Measurements from ENCODE around the gene DNM3.

DNA sequence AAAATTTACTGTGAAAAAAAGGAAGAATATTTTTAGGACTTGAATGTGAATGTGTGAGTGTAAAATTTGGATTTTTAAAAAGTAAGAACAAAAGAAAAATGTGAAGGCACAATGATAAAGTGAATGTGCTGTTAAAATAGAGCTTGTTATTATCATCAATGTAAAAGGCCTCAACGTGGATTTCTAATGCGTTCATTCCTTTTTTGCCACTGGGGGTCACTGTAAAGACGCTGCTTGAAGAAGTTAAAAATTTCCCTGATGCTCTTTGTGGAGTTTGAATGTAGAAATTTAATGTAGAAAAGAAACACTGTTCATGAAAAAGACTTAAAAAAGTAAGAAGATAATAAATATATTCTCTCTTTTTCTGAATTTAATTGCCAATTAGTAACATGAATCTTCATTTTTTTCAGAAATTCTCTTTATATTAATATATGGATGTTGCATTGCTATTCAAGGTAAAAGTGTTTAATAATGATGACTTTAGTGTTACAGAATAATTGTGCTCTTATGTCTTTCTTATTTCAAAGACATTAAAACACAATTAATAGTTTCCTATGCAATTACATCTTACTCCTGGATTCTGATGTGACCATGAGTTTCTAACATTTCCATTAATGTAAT, 161.5 kb downstream of the DNM3 start:
- peak; percentile 85 for TF ChIP-seq RAD21 (IDR thresholded peaks at IDR 0.05; ENCODE audit: low read depth)
- no peak for TF ChIP-seq EP300 (IDR thresholded peaks at IDR 0.05; ENCODE audit: borderline replicate concordance)
- TF ChIP-seq FOXM1 (IDR thresholded peaks at IDR 0.05; ENCODE audit: borderline replicate concordance, low read depth): no peak
- TF ChIP-seq REST (IDR thresholded peaks at IDR 0.05; ENCODE audit: low read depth): no peak
- TF ChIP-seq, protein P1, sequence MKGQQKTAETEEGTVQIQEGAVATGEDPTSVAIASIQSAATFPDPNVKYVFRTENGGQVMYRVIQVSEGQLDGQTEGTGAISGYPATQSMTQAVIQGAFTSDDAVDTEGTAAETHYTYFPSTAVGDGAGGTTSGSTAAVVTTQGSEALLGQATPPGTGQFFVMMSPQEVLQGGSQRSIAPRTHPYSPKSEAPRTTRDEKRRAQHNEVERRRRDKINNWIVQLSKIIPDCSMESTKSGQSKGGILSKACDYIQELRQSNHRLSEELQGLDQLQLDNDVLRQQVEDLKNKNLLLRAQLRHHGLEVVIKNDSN (IDR thresholded peaks at IDR 0.05): no peak
- no peak for TF ChIP-seq CEBPB (IDR thresholded peaks at IDR 0.05)
- TF ChIP-seq, protein P2, sequence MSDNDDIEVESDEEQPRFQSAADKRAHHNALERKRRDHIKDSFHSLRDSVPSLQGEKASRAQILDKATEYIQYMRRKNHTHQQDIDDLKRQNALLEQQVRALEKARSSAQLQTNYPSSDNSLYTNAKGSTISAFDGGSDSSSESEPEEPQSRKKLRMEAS (IDR thresholded peaks at IDR 0.05): no peak
- TF ChIP-seq NFIC (IDR thresholded peaks at IDR 0.05): no peak
- no peak for TF ChIP-seq YY1 (IDR thresholded peaks at IDR 0.05; ENCODE audit: low read depth)
